Caco-2 (cell line): ENCODE measurements around the gene NOD2. TPM values are rescaled to one million over a fixed set of nuclear protein-coding genes. Genes with fewer than 3 reads are reported as not detected.

Experiments used
- BruUV-seq: library from RNA; stranded (reverse); fragments of 400-500 nt; replicated peaks from 2 replicates; lab custom pipeline; 2021; lab: Mats Ljungman, UMichigan
- CTCF ChIA-PET: fragments of 300-600 bp; sonication (Branson Sonifier 250); formaldehyde crosslinking; loops from one replicate; lab custom pipeline; 2022; ENCODE audit warnings: antibody characterized with exemption; lab: Charles Lee
- POLR2A ChIA-PET: fragments of 300-600 bp; sonication (Branson Sonifier 250); formaldehyde crosslinking; loops from one replicate; lab custom pipeline; 2022; ENCODE audit warnings: antibody characterized with exemption; lab: Charles Lee
- DNase-seq, 2 experiments: peaks; one replicate each; pipeline versions ENCODE4 v3.0.0 to v3.0.0-alpha.2; 2020 to 2022
- H3K27me3 ChIP-seq: replicated peaks from 2 replicates; pipeline ENCODE4 v1.6.0; 2011; ENCODE audit warnings: low read length; ENCODE audit not compliant: control insufficient read depth, insufficient read depth
- H3K36me3 ChIP-seq: 2 replicates; pipeline ENCODE4 v1.5.1; 2011; ENCODE audit warnings: low read length; ENCODE audit not compliant: control insufficient read depth, insufficient read depth
- H3K4me1 ChIP-seq: fragments of 250-450 bp; sonication (Bioruptor Pico); 2 replicates; pipeline ENCODE4 v1.5.1; 2020; ENCODE audit warnings: mild to moderate bottlenecking
- H3K4me3 ChIP-seq: 2 replicates; pipeline ENCODE4 v1.5.1; 2011; ENCODE audit warnings: low read depth, mild to moderate bottlenecking, control low read depth, low read length
- H3K9me3 ChIP-seq: fragments of 250-450 bp; sonication (Bioruptor Pico); 2 replicates; pipeline ENCODE4 v1.5.1; 2020; ENCODE audit warnings: mild to moderate bottlenecking, moderate library complexity
- H3K27ac Mint-ChIP-seq: one replicate; pipeline ENCODE4 v1.8.0; 2022; ENCODE audit warnings: mixed read lengths; ENCODE audit not compliant: unreplicated experiment
- H3K27me3 Mint-ChIP-seq: one replicate; pipeline ENCODE4 v1.8.0; 2022; ENCODE audit warnings: mixed read lengths; ENCODE audit not compliant: insufficient read depth, unreplicated experiment
- H3K36me3 Mint-ChIP-seq: one replicate; pipeline ENCODE4 v1.8.0; 2022; ENCODE audit warnings: mild to moderate bottlenecking, mixed read lengths; ENCODE audit not compliant: insufficient read depth, unreplicated experiment
- H3K4me1 Mint-ChIP-seq: one replicate; pipeline ENCODE4 v1.8.0; 2022; ENCODE audit warnings: low read depth, mixed read lengths; ENCODE audit not compliant: unreplicated experiment
- H3K4me3 Mint-ChIP-seq: one replicate; pipeline ENCODE4 v1.8.0; 2022; ENCODE audit warnings: mild to moderate bottlenecking, moderate library complexity, mixed read lengths; ENCODE audit not compliant: unreplicated experiment
- H3K9me3 Mint-ChIP-seq: one replicate; pipeline ENCODE4 v1.8.0; 2022; ENCODE audit warnings: mixed read lengths; ENCODE audit not compliant: unreplicated experiment
- CTCF ChIP-seq, 2 experiments: fragments of 200-600 bp in 1 of 2; IDR thresholded peaks; 1 replicate in 1 of 2; 2 replicates in 1 of 2; pipeline versions ENCODE4 v1.5.1 to v1.8.0; 2011 to 2022; ENCODE audit warnings: antibody characterized with exemption in 1 of 2, control low read depth in 1 of 2, inconsistent platforms in 1 of 2, low read depth in 1 of 2, low read length in 1 of 2, mild to moderate bottlenecking in 1 of 2, moderate library complexity in 1 of 2; ENCODE audit not compliant: insufficient read depth in 1 of 2, severe bottlenecking in 1 of 2, unreplicated experiment in 1 of 2
- intact Hi-C: fragments of 100-400 bp; cut with micrococcal nuclease; formaldehyde crosslinking; loops from one replicate; pipeline ENCODE4 v1.10.0; 2022; ENCODE audit not compliant: unreplicated experiment
- total RNA-seq: library from RNA; stranded (reverse); gene quantifications from 2 replicates; pipeline ENCODE4 v1.2.3, GENCODE V29; 2022

The NOD2 gene
- total RNA-seq, 1 experiment from 2014 or later: 0.23 TPM

GRCh38 chr16:50683689-50684374 lies 9.6 kb upstream of the NOD2 start:
- Histone ChIP-seq H3K4me1 (no peaks in the 10 kb centered on the region), H3K27me3 (no peaks in the 10 kb centered on the region), H3K4me3 (no peak overlapping the region), H3K9me3 (no peaks in the 10 kb centered on the region; the same call in 1 of the 2 replicates), H3K36me3 (no peaks in the 10 kb centered on the region; the same call in 1 of the 2 replicates)
- Mint-ChIP-seq H3K4me1 (no peaks in the 10 kb centered on the region), H3K4me3 (no peak overlapping the region), H3K9me3 (no peaks in the 10 kb centered on the region), H3K27me3 (peaks cover under 1% of the 10 kb centered on the region), H3K27ac (no peak overlapping the region), H3K36me3 (no peaks in the 10 kb centered on the region)
- intact Hi-C loops: no loop called here
- ChIA-PET POLR2A (no interaction called here), CTCF (interaction anchor here (2.2 kb wide), 1 partner anchor 123 kb away, joined by 8 read pairs; no protein-coding TSS in a partner anchor)
- DNase-seq: no peak
- TF ChIP-seq CTCF (IDR thresholded peaks at IDR 0.05; ENCODE audit: insufficient read depth in 1 of 2, low read depth in 1 of 2, low read length in 1 of 2, severe bottlenecking in 1 of 2, unreplicated experiment in 1 of 2): peak in 1 of 2 experiments; percentile 20
- no TSS peak for BruUV-seq

- Histone ChIP-seq H3K27me3 (no peaks in the 10 kb centered on the region), H3K4me1 (no peaks in the 10 kb centered on the region), H3K36me3 (no peaks in the 10 kb centered on the region; the same call in 1 of the 2 replicates), H3K9me3 (no peaks in the 10 kb centered on the region; the same call in 1 of the 2 replicates), H3K4me3 (no peak overlapping the region)
- Mint-ChIP-seq H3K9me3 (no peaks in the 10 kb centered on the region), H3K4me3 (no peak overlapping the region), H3K27ac (no peak overlapping the region), H3K36me3 (no peaks in the 10 kb centered on the region), H3K27me3 (peaks cover 2% of the 10 kb centered on the region), H3K4me1 (no peaks in the 10 kb centered on the region)
- POLR2A ChIA-PET: no interaction called here
- CTCF ChIA-PET: no interaction called here
- intact Hi-C loops: no loop called here
- BruUV-seq: no TSS peak
- no peak for TF ChIP-seq CTCF (IDR thresholded peaks at IDR 0.05; ENCODE audit: insufficient read depth in 1 of 2, low read depth in 1 of 2, low read length in 1 of 2, severe bottlenecking in 1 of 2, unreplicated experiment in 1 of 2)
- DNase-seq: no peak
Measured at GRCh38 chr16:50684823-50685461, 8.5 kb upstream of the NOD2 start.

- POLR2A ChIA-PET: no interaction called here
- Histone ChIP-seq H3K4me1 (no peaks in the 10 kb centered on the region), H3K27me3 (no peaks in the 10 kb centered on the region), H3K36me3 (no peaks in the 10 kb centered on the region; the same call in 1 of the 2 replicates), H3K4me3 (no peak overlapping the region), H3K9me3 (no peaks in the 10 kb centered on the region; the same call in 1 of the 2 replicates)
- CTCF ChIA-PET: no interaction called here
- H3K4me3 Mint-ChIP-seq: no peak overlapping the region
- TF ChIP-seq CTCF (IDR thresholded peaks at IDR 0.05; ENCODE audit: insufficient read depth in 1 of 2, low read depth in 1 of 2, low read length in 1 of 2, severe bottlenecking in 1 of 2, unreplicated experiment in 1 of 2): no peak
- no peak for DNase-seq
- no TSS peak for BruUV-seq
- no peak overlapping the region for H3K27ac Mint-ChIP-seq
- H3K9me3 Mint-ChIP-seq: no peaks in the 10 kb centered on the region
- no peaks in the 10 kb centered on the region for H3K36me3 Mint-ChIP-seq
- intact Hi-C loops: no loop called here
- H3K4me1 Mint-ChIP-seq: no peaks in the 10 kb centered on the region
- H3K27me3 Mint-ChIP-seq: peaks cover 2% of the 10 kb centered on the region
Measured at GRCh38 chr16:50685462-50686063, 7.8 kb upstream of the NOD2 start.
